ENCODE measurements around the gene BFSP2.
"Not testable (repeated sequence)": the region's sequence is repeated elsewhere in the genome, so short reads cannot be mapped to it uniquely, and the experiment has no call there.

Gene BFSP2

GRCh38 chr3:133512416-133513089, 112.7 kb downstream of the BFSP2 start:
- DNase-seq (ENCODE audit: low read depth in 2 of 3, low spot score in 2 of 3): no peak

- DNase-seq (ENCODE audit: low read depth in 2 of 3, low spot score in 2 of 3): no peak
Observed at GRCh38 chr3:133514418-133514817, 114.6 kb downstream of the BFSP2 start.

GRCh38 chr3:133515127-133515526, 115.3 kb downstream of the BFSP2 start:
- DNase-seq (ENCODE audit: low read depth in 2 of 3, low spot score in 2 of 3): no peak

GRCh38 chr3:133520286-133520685, 120.4 kb downstream of the BFSP2 start:
- no peak for DNase-seq (ENCODE audit: low read depth in 2 of 3, low spot score in 2 of 3)

GRCh38 chr3:133520938-133521337, 121.1 kb downstream of the BFSP2 start:
- DNase-seq (ENCODE audit: low read depth in 2 of 3, low spot score in 2 of 3): not testable (repeated sequence)

- DNase-seq (ENCODE audit: low read depth in 2 of 3, low spot score in 2 of 3): no peak
Observed at GRCh38 chr3:133521946-133522345, 122.1 kb downstream of the BFSP2 start.

GRCh38 chr3:133523758-133524157, 123.9 kb downstream of the BFSP2 start:
- not testable (repeated sequence) for DNase-seq (ENCODE audit: low read depth in 2 of 3, low spot score in 2 of 3)

Data from activated CD8-positive, alpha-beta memory T cell treated with anti-CD3 and anti-CD28 coated beads for 48 hours (primary cell).